ENCODE results near the gene REP15. TPM values are rescaled to one million over a fixed set of nuclear protein-coding genes. Genes with fewer than 3 reads are reported as not detected.

Gene REP15
- polyA plus RNA-seq, 10 donors, result 0.34 to 2.4 (median 1.2) TPM

Other genes starting within 250 kb of the REP15 start
- not detected for gene SMCO2, start 249.7 kb upstream of the REP15 start, polyA plus RNA-seq (ENCODE audit: insufficient read length in 10 of 10)
- gene PPFIBP1, start 172.2 kb upstream of the REP15 start, polyA plus RNA-seq (ENCODE audit: insufficient read length in 10 of 10), result 10 to 100 TPM; 23.2 to 51.9 (median 35.8) TPM
- 10 to 100 TPM; 45.8 to 62.9 (median 49.1) TPM for gene MRPS35, start 14.4 kb downstream of the REP15 start, polyA plus RNA-seq (ENCODE audit: insufficient read length in 10 of 10)
- gene KLHL42, start 83.8 kb downstream of the REP15 start, polyA plus RNA-seq (ENCODE audit: insufficient read length in 10 of 10), result 10 to 100 TPM; 10.9 to 19.9 (median 14.1) TPM
- gene MANSC4, start 83.8 kb downstream of the REP15 start, polyA plus RNA-seq (ENCODE audit: insufficient read length in 10 of 10), result under 1 TPM in 3 of 10 donors, not detected in 7; 0.12 to 0.41 (median 0.31) TPM

Measured in muscle of back (tissue), 10 donors.